ENCODE results near the gene AKAP1. TPM values are rescaled to one million over a fixed set of nuclear protein-coding genes. Genes with fewer than 3 reads are reported as not detected.

The AKAP1 gene
- total RNA-seq, 2 experiments from 2014 or later = 21.4 to 23.8 TPM

DNA sequence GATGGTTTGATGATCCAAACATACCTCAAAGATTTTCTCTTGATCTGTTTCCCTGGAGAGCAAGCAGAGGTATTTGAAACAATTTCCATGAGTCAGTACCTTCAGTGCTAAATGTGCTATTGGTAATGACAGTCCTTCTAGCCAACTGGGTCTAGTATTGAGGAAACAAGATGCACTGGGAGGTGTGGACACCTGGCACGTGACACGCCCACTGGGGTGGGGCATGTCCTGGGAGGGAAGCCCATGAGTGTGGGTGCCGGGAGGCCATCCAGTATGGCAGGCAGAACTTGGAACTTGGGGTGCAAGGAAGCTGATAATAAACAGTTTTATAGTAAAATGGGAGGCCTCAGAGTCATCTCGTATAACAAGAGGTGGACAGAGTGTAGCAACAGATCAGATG, 17.9 kb upstream of the AKAP1 start:
- POLR2A ChIA-PET = no interaction called here
- H3K4me1 Mint-ChIP-seq = no peaks in the 10 kb centered on the region
- no peak for DNase-seq
- no peak overlapping the region for H3K27ac Mint-ChIP-seq
- no peak overlapping the region for H3K4me3 Mint-ChIP-seq
- peaks cover 26% of the 10 kb centered on the region for H3K27me3 Mint-ChIP-seq
- H3K36me3 Mint-ChIP-seq = no peaks in the 10 kb centered on the region
- ATAC-seq (ENCODE audit: low read depth) = no peak
- no peaks in the 10 kb centered on the region for H3K9me3 Mint-ChIP-seq

DNA sequence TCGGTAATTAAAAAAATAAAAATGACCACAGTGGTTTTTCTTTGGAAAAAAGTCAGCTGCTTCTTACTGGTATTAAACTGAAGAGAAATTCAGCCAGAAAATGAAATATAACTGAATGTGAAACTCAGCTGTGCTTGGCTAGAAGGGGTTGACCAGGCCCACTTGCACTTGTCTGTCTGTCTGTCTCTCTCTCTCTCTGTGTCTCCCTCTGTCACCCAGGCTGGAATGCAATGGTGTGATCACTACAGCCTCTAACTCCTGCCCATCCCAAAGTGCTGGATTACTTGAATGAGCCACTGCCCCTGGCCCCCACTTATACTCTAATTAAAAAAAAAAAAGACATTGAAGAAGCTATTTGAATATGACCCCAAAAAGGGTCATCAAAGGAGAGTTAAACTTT, 17.3 kb upstream of the AKAP1 start:
- Mint-ChIP-seq H3K9me3 (no peaks in the 10 kb centered on the region), H3K4me3 (no peak overlapping the region), H3K4me1 (no peaks in the 10 kb centered on the region), H3K36me3 (no peaks in the 10 kb centered on the region), H3K27me3 (peaks cover 31% of the 10 kb centered on the region), H3K27ac (no peak overlapping the region)
- ATAC-seq (ENCODE audit: low read depth) (no peak), DNase-seq (no peak)
- POLR2A ChIA-PET = no interaction called here

DNA sequence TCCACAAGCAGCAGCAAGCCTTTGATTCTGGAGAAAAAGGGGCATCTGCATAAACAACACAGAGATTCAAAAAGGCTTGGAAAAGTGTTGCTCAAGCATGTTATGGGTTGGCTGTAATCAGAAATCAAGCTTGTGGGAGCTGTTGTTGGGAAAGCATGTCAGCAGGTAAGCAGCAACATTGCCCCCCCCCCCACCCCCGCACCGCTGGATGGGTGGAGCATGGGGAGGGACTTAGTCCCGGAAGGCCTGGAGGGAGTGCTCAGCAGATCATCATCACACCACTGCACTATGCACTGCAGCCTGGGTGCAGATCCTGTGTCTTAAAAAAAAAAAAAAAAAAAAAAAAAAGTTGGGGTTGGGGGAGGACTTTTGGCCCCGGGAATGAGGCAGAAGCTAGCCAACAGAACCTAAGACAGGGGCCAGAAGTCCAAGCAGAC, 16.8 kb upstream of the AKAP1 start:
- no peaks in the 10 kb centered on the region for H3K36me3 Mint-ChIP-seq
- no peak overlapping the region for H3K27ac Mint-ChIP-seq
- H3K9me3 Mint-ChIP-seq = no peaks in the 10 kb centered on the region
- peaks cover 30% of the 10 kb centered on the region for H3K27me3 Mint-ChIP-seq
- H3K4me3 Mint-ChIP-seq = no peak overlapping the region
- DNase-seq (no peak), ATAC-seq (ENCODE audit: low read depth) (no peak)
- POLR2A ChIA-PET = no interaction called here
- no peaks in the 10 kb centered on the region for H3K4me1 Mint-ChIP-seq

DNA sequence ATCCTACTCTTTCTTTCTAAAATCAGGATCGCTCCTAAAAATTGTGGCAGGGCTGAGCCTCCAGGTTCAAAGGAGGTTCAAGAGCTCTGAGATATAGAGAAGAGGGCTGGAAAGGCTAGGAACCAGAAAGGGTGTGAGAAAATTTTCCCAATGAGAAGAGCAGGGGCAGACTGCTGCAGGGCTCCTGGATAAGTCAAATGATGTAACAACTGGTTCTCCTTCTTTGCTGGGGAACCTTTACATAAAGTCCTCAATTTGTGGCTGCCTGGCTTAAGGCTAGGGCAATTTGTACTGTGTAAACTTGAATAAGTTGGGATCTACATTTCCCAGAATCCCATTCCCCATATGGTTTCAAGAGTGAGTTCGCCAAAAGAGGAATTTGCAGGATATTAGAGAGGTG, 16.3 kb upstream of the AKAP1 start:
- H3K4me3 Mint-ChIP-seq = no peak overlapping the region
- DNase-seq = no peak
- no peak for ATAC-seq (ENCODE audit: low read depth)
- H3K27ac Mint-ChIP-seq = no peak overlapping the region
- H3K4me1 Mint-ChIP-seq = no peaks in the 10 kb centered on the region
- H3K9me3 Mint-ChIP-seq = no peaks in the 10 kb centered on the region
- H3K36me3 Mint-ChIP-seq = no peaks in the 10 kb centered on the region
- POLR2A ChIA-PET = no interaction called here
- H3K27me3 Mint-ChIP-seq = peaks cover 29% of the 10 kb centered on the region

DNA sequence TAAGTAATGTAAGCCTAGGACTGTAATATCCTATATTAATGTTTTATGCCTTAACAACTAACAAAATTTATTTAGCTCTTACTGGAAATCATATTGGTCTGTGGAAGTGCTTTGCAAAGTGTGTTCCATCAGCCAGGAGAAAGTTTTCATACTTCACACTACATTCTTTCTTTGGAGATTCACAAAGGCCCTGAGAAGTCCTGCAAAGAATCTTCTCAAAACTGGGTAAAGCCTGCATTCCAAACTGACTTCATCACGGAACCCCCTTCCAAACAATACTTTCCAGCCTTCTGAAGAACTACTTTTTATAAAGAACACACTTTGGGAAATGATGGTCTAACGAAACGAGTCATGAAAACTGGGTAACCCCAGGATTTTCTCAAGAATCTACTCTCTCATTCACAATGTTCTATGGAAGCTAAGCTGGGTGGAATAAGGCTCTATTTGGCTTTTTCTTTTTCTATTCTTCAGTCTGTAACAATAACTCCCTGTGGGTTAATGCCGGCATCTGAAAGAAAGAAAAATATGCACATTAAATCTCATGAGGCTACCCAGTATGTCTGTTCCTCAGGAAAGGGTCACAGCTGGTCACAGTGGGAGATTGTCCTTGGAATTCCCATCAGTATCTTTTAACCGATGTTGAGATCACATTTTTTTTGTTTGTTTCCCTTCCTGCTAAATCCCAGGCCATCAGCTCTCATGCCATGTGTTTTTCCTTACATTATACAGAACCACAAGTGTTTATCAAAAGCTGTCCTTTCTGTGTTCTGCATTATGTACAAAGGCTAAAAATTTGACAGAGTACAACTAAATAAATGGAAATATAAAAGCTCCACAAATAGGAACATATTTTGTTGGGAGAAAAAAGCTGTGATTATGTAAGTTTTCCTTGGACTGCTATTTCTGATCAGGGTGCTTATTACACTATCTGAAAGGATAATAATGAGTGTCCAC, 12.8 kb upstream of the AKAP1 start:
- H3K27me3 Mint-ChIP-seq = peaks cover 35% of the 10 kb centered on the region
- no peaks in the 10 kb centered on the region for H3K4me1 Mint-ChIP-seq
- no peaks in the 10 kb centered on the region for H3K9me3 Mint-ChIP-seq
- DNase-seq = no peak
- no peak for ATAC-seq (ENCODE audit: low read depth)
- H3K27ac Mint-ChIP-seq = no peak overlapping the region
- H3K36me3 Mint-ChIP-seq = no peaks in the 10 kb centered on the region
- H3K4me3 Mint-ChIP-seq = no peak overlapping the region
- POLR2A ChIA-PET = no interaction called here

DNA sequence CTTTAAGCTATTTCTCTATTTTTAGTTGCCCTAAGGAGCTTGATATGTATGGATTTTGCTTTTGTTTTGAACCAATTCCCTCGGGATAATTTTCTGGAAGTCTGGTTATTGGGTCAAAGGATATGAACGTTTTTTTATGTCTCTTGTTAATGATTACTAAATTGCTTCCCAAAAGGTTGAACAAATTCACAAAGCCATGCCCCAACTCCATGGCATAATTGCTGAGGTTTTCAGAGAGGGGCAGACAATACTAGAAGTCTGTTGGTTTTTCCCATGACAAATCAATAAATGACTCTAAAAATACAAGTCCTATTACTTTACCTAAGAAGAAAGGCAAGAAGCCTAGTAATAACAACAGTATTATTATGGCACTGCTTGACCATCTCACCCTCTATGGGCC, 11.4 kb upstream of the AKAP1 start:
- DNase-seq (no peak), ATAC-seq (ENCODE audit: low read depth) (no peak)
- H3K4me1 Mint-ChIP-seq = no peaks in the 10 kb centered on the region
- peaks cover 31% of the 10 kb centered on the region for H3K27me3 Mint-ChIP-seq
- no peak overlapping the region for H3K27ac Mint-ChIP-seq
- H3K36me3 Mint-ChIP-seq = no peaks in the 10 kb centered on the region
- H3K4me3 Mint-ChIP-seq = no peak overlapping the region
- POLR2A ChIA-PET = no interaction called here
- no peaks in the 10 kb centered on the region for H3K9me3 Mint-ChIP-seq

DNA sequence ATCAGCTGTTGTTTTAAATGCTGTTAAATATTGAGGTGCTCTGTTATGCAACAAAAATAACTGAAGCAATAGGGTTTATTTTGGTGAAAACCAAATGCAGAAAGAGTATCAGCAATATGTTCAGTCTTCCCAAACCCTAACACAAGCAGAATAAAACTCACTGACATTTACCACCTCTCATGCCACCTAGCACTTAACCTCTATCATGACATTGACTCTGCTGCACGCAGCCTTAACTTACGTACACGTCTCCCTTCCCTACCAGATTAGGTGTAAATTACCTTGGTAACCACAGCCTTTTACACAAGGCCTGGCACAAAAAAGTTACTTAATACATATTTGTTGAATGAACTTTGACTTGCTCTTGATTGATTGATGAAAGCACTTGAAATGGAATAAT, 9.9 kb upstream of the AKAP1 start:
- no peaks in the 10 kb centered on the region for H3K9me3 Mint-ChIP-seq
- H3K4me1 Mint-ChIP-seq = no peaks in the 10 kb centered on the region
- POLR2A ChIA-PET = interaction anchor here (0.7 kb wide), 1 partner anchor 9 kb away, joined by 3 read pairs; no protein-coding TSS in a partner anchor
- peaks cover 27% of the 10 kb centered on the region for H3K27me3 Mint-ChIP-seq
- H3K27ac Mint-ChIP-seq = no peak overlapping the region
- no peaks in the 10 kb centered on the region for H3K36me3 Mint-ChIP-seq
- ATAC-seq (ENCODE audit: low read depth) = no peak
- H3K4me3 Mint-ChIP-seq = no peak overlapping the region
- no peak for DNase-seq

DNA sequence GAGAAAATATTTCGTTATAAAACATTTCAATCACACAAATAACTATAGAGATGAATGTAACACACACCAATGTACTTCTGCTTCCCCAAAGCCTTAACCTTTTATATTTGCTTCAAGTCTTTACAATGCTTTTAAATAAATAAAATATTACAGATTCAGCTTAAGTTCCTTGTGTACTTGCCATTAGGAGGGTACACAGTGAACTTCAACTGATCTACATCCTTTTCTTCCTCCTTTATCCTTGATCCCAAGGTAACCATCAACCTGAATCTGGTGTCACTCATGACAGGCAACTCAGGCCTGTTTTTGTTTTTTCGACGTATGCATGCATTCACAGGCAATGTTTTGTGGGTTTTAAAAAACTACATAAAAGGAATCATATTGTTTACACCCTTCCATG, 9.3 kb upstream of the AKAP1 start:
- Mint-ChIP-seq H3K27ac (no peak overlapping the region), H3K36me3 (no peaks in the 10 kb centered on the region), H3K4me3 (no peak overlapping the region), H3K9me3 (no peaks in the 10 kb centered on the region), H3K4me1 (no peaks in the 10 kb centered on the region), H3K27me3 (peaks cover 27% of the 10 kb centered on the region)
- ATAC-seq (ENCODE audit: low read depth) (no peak), DNase-seq (no peak)
- POLR2A ChIA-PET = interaction anchor here (0.7 kb wide), 1 partner anchor 9 kb away, joined by 3 read pairs; no protein-coding TSS in a partner anchor

DNA sequence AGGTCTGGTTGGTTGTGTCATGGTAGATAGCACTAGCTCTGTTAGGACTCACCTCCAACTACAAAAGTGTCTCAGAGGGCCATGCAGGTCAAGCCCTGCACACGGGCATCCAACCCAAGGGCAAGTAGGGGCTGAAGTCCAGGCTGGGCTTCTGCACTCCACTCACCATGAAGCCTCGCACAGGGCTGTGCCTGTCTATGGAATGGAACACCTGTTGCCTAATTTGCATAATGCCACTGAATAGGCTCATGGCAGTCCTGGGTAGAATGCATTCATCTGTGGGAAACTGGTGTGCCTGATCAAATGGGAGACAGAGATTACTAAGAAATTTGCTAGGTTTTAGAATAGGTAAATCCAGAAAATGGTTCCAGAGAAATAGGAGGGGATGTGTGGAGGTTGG, 8.0 kb upstream of the AKAP1 start:
- POLR2A ChIA-PET = no interaction called here
- no peak for DNase-seq

DNA sequence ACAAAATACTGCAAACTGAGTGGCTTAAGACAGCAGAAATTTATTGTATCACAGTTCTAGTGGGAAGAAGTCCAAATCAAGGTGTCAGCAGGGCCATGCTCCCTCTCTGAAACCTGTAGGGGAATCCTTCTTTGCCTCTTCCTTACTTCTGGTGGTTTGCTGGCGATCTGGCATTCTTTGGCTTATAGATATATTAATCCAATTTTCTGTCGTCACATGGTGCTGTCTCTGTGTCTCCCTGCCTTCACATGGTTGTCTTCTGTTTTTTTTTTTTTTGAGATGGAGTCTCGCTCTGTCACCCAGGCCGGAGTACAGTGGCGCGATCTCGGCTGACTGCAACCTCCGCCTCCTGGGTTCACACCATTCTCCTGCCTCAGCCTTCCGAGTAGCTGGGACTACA, 6.8 kb upstream of the AKAP1 start:
- peaks cover 15% of the 10 kb centered on the region for H3K27me3 Mint-ChIP-seq
- H3K4me1 Mint-ChIP-seq = peaks cover 7% of the 10 kb centered on the region
- ATAC-seq (ENCODE audit: low read depth) (no peak), DNase-seq (no peak)
- no peaks in the 10 kb centered on the region for H3K36me3 Mint-ChIP-seq
- POLR2A ChIA-PET = no interaction called here
- H3K4me3 Mint-ChIP-seq = no peak overlapping the region
- no peaks in the 10 kb centered on the region for H3K9me3 Mint-ChIP-seq
- no peak overlapping the region for H3K27ac Mint-ChIP-seq

More for the DNA sequence above, 8.0 kb upstream of the AKAP1 start:
- H3K4me3 Mint-ChIP-seq = no peak overlapping the region
- no peak overlapping the region for H3K27ac Mint-ChIP-seq
- H3K36me3 Mint-ChIP-seq = no peaks in the 10 kb centered on the region
- peaks cover 1% of the 10 kb centered on the region for H3K4me1 Mint-ChIP-seq
- peaks cover 23% of the 10 kb centered on the region for H3K27me3 Mint-ChIP-seq
- no peaks in the 10 kb centered on the region for H3K9me3 Mint-ChIP-seq
- ATAC-seq (ENCODE audit: low read depth) = no peak

DNA sequence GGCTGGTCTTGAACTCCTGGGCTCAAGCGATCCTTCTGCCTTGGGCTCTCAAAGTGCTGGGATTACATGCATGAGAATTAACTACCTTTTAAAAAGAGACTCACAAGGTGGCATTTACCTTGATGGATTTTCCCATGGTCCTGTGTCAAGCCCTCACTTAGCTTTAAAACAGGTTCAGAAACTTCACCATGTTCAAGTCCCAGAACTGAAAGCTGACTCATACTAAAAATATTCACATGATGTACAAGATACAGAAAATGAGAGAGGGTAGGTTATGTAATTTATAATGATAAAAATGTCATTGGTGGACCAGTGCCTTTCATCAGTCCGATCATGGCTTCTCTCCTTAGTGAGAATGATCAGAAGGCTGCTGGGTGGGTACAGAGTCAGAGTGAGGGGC, 4.3 kb upstream of the AKAP1 start:
- Mint-ChIP-seq H3K27ac (no peak overlapping the region), H3K4me3 (no peak overlapping the region), H3K36me3 (no peaks in the 10 kb centered on the region), H3K27me3 (peaks cover 3% of the 10 kb centered on the region), H3K9me3 (no peaks in the 10 kb centered on the region), H3K4me1 (peaks cover 12% of the 10 kb centered on the region)
- ATAC-seq (ENCODE audit: low read depth) (no peak), DNase-seq (no peak)
- POLR2A ChIA-PET = no interaction called here

DNA sequence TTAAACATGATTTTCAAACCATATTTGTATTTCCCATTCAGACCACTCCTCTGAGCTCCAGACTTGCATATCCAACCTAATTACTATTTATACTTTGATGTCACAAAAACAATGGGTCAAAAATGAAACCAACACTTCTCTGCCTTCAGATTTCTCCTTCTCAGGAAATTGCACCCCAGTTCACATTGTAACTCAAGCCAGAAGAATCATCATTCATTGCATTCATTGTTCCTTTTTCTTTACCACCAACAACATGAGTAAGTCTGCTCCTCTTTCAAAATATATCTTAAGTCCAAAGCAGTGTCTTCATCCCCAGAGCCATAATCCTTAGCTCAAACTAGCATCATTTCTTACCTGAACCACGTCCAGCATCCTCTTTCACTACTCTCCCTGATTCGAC, 2.6 kb upstream of the AKAP1 start:
- Mint-ChIP-seq H3K4me3 (no peak overlapping the region), H3K27me3 (peaks cover 2% of the 10 kb centered on the region), H3K27ac (no peak overlapping the region), H3K4me1 (peaks cover 18% of the 10 kb centered on the region), H3K9me3 (no peaks in the 10 kb centered on the region), H3K36me3 (no peaks in the 10 kb centered on the region)
- no peak for ATAC-seq (ENCODE audit: low read depth)
- POLR2A ChIA-PET = no interaction called here
- DNase-seq = no peak

DNA sequence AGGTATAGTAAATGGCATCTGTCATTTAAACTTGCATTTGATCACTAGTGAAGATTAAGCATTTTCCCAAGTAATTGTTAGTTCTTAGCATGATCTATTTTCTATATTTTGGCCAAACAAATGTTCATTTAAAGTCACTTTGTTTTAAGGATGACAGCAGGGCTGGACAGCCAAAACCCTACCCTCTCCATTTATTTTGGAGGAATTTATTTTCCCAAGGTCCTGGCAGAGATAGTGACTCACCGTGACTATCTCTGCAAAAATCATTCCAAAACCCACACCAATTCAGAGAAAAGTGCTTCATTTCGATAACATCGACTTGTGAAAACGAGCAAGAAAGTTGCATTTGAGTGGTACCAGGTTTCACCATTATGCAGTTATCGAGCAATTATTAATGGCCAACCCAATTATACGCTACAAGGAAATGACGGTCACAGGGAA, 665 bp upstream of the AKAP1 start:
- Mint-ChIP-seq H3K4me1 (peaks cover 24% of the 10 kb centered on the region), H3K9me3 (no peaks in the 10 kb centered on the region), H3K36me3 (no peaks in the 10 kb centered on the region), H3K27me3 (no peaks in the 10 kb centered on the region), H3K4me3 (peak overlapping the region; percentile 90), H3K27ac (peak overlapping the region; percentile 91)
- no peak for DNase-seq
- ATAC-seq (ENCODE audit: low read depth) = no peak
- POLR2A ChIA-PET = interaction anchor here (0.9 to 2.5 kb wide), 9 partner anchors 9 to 999 kb away, joined by 3 to 16 read pairs (median 4); partner anchors contain the start of genes C17orf67, COIL, DGKE and DYNLL2

DNA sequence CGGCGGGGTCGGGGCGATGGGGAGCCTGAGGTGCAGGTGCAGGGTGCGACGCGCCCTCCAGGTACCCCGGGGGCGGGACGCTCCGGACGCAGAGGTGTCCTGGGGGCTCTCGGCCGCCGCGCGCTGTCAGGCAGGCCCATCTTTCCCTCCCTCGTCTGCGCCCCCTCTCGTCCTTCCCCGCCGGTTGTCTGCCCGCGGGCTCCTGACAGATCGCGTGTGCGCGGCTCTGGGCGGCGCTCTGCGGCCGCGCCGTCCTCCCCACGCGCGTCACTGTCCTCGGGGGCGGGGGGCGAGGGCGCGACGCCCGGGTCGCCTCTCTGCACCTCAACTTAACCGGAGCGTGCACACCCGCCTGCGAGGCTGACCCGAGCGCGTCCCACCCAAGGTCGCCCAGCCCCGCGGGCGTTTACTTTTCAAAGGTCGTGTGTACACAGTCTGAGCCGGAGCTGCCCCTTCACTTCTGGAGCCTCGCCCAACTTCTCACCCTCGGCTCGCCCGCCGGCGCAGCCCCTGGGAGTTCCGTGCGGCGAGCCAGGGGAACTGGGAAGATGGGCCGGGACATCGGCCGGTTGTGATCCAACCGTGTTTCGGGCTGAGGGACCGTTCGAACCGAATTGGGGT, 512 bp downstream of the AKAP1 start:
- Mint-ChIP-seq H3K9me3 (no peaks in the 10 kb centered on the region), H3K4me1 (peaks cover 26% of the 10 kb centered on the region), H3K27me3 (no peaks in the 10 kb centered on the region), H3K36me3 (no peaks in the 10 kb centered on the region), H3K27ac (peak overlapping the region; percentile 74), H3K4me3 (peak overlapping the region; percentile 85)
- ATAC-seq (ENCODE audit: low read depth) (peak; percentile 40), DNase-seq (no peak)
- POLR2A ChIA-PET = interaction anchor here (0.6 to 2.5 kb wide), 12 partner anchors 17 to 998 kb away, joined by 3 to 16 read pairs (median 3); partner anchors contain the start of genes C17orf67, COIL, DGKE and DYNLL2

Measured in activated naive CD8-positive, alpha-beta T cell treated with anti-CD3 and anti-CD28 coated beads, Interleukin-2, amount 10 ng/mL, durations not matched to agents 7 days and 5 days (primary cell).